ENCODE measurements around the gene PDE7B.

PDE7B gene

GRCh38 chr6:135884136-135884535, 32.6 kb downstream of the PDE7B start:
- DNase-seq (ENCODE audit: low read depth, low spot score) = no peak

- DNase-seq (ENCODE audit: low read depth, low spot score) = no peak
Measured at GRCh38 chr6:135887069-135887468, 35.6 kb downstream of the PDE7B start.

DNA sequence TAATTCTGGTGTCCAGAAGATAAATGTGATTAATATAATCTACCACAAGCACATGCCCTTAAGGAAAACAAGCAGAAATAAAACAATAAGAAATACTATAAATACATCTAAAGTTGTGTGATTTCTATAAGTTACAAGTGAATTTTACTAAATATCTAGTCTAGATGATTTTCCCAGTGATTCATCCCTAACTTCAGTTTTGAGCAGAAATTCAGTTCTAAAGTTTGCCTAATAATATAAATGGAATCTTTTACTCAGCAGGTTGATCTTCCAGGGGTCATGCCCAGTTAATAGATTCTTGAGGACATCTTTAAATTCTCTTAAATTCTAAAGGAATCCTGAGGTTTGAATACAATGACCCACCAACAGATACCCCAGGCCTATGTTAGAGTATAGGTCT, 37.3 kb downstream of the PDE7B start:
- no peak for DNase-seq (ENCODE audit: low read depth, low spot score)

- DNase-seq (ENCODE audit: low read depth, low spot score) = no peak
Measured at GRCh38 chr6:135890876-135891275, 39.4 kb downstream of the PDE7B start.

- DNase-seq (ENCODE audit: low read depth, low spot score) = no peak
Measured at GRCh38 chr6:135891710-135892109, 40.2 kb downstream of the PDE7B start.

DNA sequence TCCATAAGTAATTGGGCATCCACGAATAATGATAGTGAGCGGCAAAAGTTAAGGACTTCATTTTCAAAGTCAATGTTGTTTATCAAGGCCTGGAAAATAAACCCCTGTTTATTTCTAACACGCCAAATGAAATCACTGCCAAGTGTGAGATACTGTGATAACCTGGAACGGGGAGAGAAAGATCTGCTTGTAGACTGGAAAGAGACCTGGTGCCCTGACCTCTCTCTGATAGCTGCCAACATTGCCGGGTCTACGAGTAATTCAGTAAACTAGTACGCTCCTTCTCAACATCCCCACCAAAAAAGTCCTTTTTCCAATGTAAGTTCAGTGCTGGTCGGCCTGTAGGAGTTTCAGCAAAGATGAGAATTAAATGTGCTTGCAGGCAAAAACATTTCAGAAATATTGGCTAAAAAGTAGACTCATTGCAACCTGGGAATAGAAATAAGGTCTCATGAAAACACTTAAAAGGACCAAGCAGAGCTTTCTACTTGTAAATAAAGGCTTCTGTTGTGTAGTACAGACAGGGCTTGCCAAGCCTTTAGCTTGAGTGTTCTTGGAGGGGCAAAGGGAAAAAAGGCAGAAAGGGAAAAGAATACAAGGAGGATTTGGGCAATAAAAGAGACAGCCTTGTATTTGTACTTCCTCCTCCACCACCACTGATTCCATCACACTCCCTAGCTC, 43.9 kb downstream of the PDE7B start:
- no peak for DNase-seq (ENCODE audit: low read depth, low spot score)

DNA sequence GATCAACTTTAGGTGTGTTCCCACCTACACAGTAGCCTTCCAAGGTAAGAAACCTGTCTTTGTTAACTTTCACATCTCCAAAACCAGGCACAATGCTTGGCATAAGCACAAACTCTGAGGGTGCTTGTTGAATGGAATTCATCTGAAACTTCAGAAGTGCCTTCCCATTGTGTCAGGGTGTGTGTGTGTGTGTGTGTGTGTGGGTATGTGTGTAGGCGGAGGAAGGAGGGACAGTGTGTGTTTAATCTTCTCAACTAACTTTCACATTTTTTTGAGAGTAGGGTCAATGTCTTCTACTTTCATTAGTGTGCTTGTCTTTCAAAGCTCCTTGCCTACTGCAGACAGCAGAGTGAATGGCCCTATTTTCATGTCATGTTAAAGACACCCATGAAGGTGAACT, 45.6 kb downstream of the PDE7B start:
- no peak for DNase-seq (ENCODE audit: low read depth, low spot score)

GRCh38 chr6:135901774-135902524, 50.4 kb downstream of the PDE7B start:
- DNase-seq (ENCODE audit: low read depth, low spot score) = no peak

DNA sequence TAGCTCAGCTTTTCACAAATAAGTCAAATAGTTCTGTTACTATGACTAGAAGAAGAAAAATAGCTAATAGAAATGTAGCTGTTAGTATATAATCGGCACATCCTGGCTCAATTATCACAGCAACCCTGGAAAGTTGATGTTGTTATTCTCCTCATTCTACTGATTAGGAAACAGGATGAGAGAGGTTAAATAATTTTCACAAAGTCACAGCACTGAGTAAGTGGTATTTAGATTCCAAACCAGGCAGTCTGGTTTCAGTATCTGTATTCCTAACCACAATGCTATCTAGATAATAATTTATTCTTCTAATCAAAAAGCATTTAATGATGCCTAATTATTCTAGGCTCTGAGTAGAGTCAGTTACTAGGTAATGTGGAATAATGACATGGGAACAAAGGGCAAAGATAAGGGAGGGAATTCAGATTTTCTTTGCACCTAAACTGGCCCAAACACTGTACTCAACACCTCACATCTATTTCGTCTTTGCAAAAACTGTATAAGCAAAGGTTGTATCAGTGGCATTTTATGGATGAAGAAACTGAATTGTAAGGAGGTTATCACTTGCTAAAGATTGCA, 51.3 kb downstream of the PDE7B start:
- DNase-seq (ENCODE audit: low read depth, low spot score) = no peak

- no peak for DNase-seq (ENCODE audit: low read depth, low spot score)
Measured at GRCh38 chr6:135904666-135905065, 53.2 kb downstream of the PDE7B start.

GRCh38 chr6:135905604-135906300, 54.3 kb downstream of the PDE7B start:
- DNase-seq (ENCODE audit: low read depth, low spot score) = no peak

GRCh38 chr6:135906542-135906941, 55.0 kb downstream of the PDE7B start:
- no peak for DNase-seq (ENCODE audit: low read depth, low spot score)

DNA sequence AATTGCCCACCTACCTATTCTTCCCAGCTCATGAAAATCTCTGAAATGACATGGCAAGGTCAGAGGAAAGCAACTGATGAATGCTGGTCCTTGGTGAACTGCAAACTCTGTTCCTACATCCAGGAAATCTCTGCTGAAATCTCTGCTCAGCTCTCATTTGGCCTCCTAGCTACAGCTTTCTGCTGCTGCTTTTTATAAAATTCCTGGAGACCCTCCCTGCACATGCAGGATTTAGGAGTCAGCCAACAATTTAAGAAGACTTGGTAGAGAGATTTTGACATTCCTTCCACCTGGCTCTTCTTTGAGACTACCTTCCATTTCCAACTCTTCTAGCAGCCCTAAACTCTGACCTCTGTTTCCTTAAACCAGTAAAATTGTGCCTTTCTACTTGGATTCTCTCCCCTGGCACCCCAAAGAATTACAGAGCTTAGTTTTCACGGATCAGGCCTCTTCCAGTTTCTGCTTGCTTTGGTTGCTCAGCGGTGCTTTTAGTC, 55.5 kb downstream of the PDE7B start:
- DNase-seq (ENCODE audit: low read depth, low spot score) = no peak

GRCh38 chr6:135909737-135910387, 58.4 kb downstream of the PDE7B start:
- DNase-seq (ENCODE audit: low read depth, low spot score) = peak; percentile 65

DNA sequence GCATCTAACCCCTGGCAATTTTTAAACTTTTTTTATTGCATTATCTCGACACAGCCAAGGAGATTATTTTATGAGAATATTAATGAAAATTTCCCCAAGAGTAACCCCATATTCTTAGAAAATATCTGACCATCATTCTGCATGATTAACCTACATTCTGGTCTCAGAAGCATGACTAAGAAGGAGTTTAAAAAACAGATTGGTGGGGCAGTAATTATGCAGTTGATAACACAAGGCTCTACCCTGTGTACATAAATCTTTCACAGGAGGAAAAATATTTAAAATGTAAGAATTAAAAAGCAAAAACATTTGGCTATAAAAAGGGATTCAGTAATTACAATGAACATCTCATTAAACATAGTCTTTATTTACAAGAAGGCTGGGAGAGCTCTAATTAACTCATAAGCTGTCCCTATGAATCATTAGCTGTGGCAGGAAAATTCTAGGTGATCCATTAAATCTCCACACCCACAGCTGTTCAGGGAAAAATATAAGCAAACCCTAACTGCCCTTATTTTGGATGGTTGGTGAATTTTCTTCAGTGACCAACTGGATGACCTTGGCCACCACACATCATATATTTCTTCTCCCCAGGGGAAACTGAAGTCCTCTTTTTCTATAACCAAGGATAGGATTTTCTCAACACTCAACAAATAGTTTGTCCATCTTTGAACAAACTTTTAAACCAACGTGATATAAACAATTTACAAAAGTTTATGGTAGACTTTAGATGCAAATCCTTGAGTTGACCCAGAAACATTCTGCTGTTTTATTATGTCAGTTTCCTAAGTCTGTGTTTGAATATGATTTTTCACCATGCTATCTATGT, 59.5 kb downstream of the PDE7B start:
- DNase-seq (ENCODE audit: low read depth, low spot score) = no peak

GRCh38 chr6:135913785-135914184, 62.3 kb downstream of the PDE7B start:
- no peak for DNase-seq (ENCODE audit: low read depth, low spot score)

DNA sequence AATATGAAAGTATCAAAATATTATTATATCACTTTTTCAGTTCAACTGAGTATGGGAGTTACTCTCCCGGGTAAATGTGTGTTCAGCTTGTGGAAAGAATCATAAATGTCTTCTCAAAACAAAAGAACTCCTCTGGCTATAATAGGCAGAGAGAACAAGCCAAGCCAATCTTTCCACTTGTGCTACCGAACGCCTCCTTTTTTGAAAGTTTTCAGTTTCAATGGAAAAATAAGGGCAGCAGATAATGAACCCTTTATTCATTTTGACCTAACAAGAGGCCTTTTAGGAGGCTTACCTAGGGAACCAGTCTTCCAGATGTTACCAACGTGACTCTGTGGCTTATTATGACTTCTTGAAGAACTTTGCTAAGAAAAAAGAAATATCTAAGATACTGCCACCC, 67.5 kb downstream of the PDE7B start:
- DNase-seq (ENCODE audit: low read depth, low spot score) = no peak

DNA sequence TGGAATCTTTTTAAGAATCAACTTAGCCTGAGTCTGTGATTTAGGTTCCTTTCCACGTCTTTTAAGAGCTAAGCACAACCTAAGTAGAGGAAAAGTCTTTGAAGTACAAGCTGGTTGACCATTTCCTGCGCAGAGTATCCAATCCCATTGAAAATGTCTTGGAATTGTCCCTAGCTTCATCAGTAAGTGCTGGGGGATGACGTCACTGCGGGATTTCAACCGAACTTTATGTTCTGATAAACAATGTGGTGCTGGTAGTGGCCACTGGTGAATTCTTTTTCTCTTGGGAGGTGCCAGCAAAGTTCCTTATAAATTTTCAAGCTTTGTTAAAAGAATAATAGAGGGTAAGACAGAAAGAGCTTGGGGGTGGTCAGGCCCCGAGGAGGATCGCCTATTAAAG, 69.2 kb downstream of the PDE7B start:
- no peak for DNase-seq (ENCODE audit: low read depth, low spot score)

- DNase-seq (ENCODE audit: low read depth, low spot score) = no peak
Measured at GRCh38 chr6:135921188-135921587, 69.7 kb downstream of the PDE7B start.

- peak; percentile 59 for DNase-seq (ENCODE audit: low read depth, low spot score)
Measured at GRCh38 chr6:135922174-135922573, 70.7 kb downstream of the PDE7B start.

DNA sequence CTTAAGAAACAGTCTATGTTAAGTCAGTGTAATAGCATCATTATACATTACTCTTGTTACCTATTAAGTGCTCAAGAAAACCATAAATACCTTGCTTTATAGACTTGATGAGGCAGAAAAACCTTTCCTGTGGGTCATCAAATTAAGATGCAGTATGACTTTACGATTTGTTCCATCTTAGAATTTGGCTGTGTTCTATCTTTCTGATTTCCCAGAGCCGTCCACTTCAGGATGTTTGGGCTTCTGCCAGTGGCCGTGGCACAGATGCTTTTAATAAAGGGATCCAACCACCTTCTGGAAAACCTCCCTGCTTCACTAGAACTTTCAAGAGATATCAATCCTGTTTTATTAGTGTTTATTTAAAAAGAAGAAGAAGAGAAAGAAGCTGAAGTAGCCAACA, 71.2 kb downstream of the PDE7B start:
- DNase-seq (ENCODE audit: low read depth, low spot score) = no peak
